Measurements from ENCODE around the gene STKLD1. TPM values are rescaled to one million over a fixed set of nuclear protein-coding genes. Genes with fewer than 3 reads are reported as not detected.
A peak's percentile ranks its signal among the peaks of the same experiment; 100 is the strongest.
"Not testable (repeated sequence)": the region's sequence is repeated elsewhere in the genome, so short reads cannot be mapped to it uniquely, and the experiment has no call there.

Gene STKLD1
- total and polyA plus RNA-seq, 4 donors, result 1.4 to 3.5 TPM; not detected in 2

DNA sequence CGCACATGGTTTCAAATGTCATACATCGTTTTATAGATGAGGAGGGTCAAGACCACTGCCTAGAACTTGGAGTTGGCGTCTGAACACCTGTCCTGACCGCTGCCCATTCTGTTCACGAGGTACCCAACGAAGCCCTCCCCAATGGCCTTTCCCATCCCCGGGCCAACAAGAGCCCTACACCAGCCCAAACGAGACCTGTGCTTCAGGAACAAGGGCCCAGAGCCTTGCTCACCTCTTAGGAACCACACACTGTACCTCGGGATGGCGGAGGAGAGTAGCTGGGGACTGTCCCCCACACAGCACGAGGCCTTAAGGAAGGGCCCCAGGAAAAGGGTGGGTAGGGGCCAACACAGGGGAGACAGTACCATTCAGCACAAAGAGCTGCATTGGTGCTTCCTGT is 43.2 kb upstream of the STKLD1 start:
- Histone ChIP-seq H3K4me3 (ENCODE audit: low read length in 2 of 2) (no peak overlapping the region), H3K9me3 (ENCODE audit: control insufficient read depth, low read length) (no peaks in the 10 kb centered on the region), H3K4me1 (ENCODE audit: control insufficient read depth in 1 of 2, insufficient read depth in 2 of 2, low read length in 2 of 2) (no peaks in the 10 kb centered on the region), H3K27me3 (ENCODE audit: control insufficient read depth in 1 of 2, insufficient read depth in 2 of 2, low read length in 1 of 2) (no peaks in the 10 kb centered on the region), H3K36me3 (ENCODE audit: control insufficient read depth in 1 of 2, insufficient read depth in 2 of 2, low read length in 1 of 2) (peaks cover 0 to 6% of the 10 kb centered on the region in 2 donors), H3K27ac (ENCODE audit: low read depth in 1 of 2, low read length in 2 of 2) (no peak overlapping the region)
- peak; percentile 22 to 45 for DNase-seq
- intact Hi-C loops (cut with DNase I), result no loop called here
- ATAC-seq (ENCODE audit: low FRiP score), result no peak
- 92 to 94% methylated on average over 11 of the region's 11 CpGs for WGBS, 2 donors

DNA sequence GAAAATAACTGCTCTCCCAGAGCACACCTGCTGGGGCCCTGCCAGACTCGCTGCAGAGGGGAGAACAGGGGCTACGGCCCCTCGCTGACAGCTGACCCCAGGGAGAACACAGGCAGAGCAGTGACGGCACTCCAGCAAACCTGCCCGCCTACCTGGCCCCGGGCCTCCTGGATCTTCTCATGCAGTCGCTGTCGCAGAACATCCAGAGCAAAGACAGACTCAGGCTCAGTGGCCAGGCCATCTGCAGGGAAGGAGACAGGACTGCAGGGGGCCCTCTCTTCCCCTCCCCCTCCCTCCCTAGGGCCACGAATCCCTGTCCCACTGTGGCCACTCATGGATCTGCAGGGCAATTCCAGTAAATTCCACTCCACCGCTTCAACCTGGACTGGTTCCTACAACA is 42.6 kb upstream of the STKLD1 start:
- H3K27me3 ChIP-seq (ENCODE audit: control insufficient read depth in 1 of 2, insufficient read depth in 2 of 2, low read length in 1 of 2), result no peaks in the 10 kb centered on the region
- H3K4me3 ChIP-seq (ENCODE audit: low read length in 2 of 2), result no peak overlapping the region
- H3K4me1 ChIP-seq (ENCODE audit: control insufficient read depth in 1 of 2, insufficient read depth in 2 of 2, low read length in 2 of 2), result no peaks in the 10 kb centered on the region
- intact Hi-C loops (cut with DNase I), result no loop called here
- H3K27ac ChIP-seq (ENCODE audit: low read depth in 1 of 2, low read length in 2 of 2), result no peak overlapping the region
- no peaks in the 10 kb centered on the region for H3K9me3 ChIP-seq (ENCODE audit: control insufficient read depth, low read length)
- WGBS, 2 donors, result 90 to 94% methylated on average over 10 of the region's 10 CpGs
- DNase-seq (peak; percentile 30 to 43), ATAC-seq (ENCODE audit: low FRiP score) (no peak)
- H3K36me3 ChIP-seq (ENCODE audit: control insufficient read depth in 1 of 2, insufficient read depth in 2 of 2, low read length in 1 of 2), result peaks cover 0 to 6% of the 10 kb centered on the region in 2 donors

DNA sequence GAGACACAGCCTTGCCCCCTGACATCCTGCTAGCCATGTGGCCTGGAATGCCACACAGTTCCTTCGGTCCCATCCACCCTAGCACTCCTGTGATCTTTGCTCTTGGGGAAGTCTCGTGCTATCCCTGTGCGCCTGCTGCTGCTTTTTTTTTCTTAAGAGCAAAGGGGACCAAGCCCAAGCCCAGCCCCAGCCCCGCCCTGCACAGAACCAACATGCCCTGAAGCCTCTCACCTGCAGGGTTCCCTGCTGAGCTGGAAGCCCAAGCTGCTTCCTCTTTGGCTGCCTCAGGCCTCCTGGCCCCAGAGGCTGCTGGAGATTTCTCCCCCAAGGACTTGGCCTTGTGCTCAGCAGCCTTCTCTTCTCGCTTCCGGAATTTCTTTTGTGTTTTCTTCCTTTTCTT is 42.0 kb upstream of the STKLD1 start:
- DNase-seq, result peak; percentile 34 to 38
- Histone ChIP-seq H3K27me3 (ENCODE audit: control insufficient read depth in 1 of 2, insufficient read depth in 2 of 2, low read length in 1 of 2) (no peaks in the 10 kb centered on the region), H3K4me3 (ENCODE audit: low read length in 2 of 2) (no peak overlapping the region), H3K36me3 (ENCODE audit: control insufficient read depth in 1 of 2, insufficient read depth in 2 of 2, low read length in 1 of 2) (peaks cover 0 to 6% of the 10 kb centered on the region in 2 donors), H3K4me1 (ENCODE audit: control insufficient read depth in 1 of 2, insufficient read depth in 2 of 2, low read length in 2 of 2) (no peaks in the 10 kb centered on the region), H3K27ac (ENCODE audit: low read depth in 1 of 2, low read length in 2 of 2) (no peak overlapping the region), H3K9me3 (ENCODE audit: control insufficient read depth, low read length) (no peaks in the 10 kb centered on the region)
- ATAC-seq (ENCODE audit: low FRiP score), result no peak
- intact Hi-C loops (cut with DNase I), result no loop called here
- WGBS, 2 donors, result 91 to 92% methylated on average over 6 of the region's 6 CpGs

DNA sequence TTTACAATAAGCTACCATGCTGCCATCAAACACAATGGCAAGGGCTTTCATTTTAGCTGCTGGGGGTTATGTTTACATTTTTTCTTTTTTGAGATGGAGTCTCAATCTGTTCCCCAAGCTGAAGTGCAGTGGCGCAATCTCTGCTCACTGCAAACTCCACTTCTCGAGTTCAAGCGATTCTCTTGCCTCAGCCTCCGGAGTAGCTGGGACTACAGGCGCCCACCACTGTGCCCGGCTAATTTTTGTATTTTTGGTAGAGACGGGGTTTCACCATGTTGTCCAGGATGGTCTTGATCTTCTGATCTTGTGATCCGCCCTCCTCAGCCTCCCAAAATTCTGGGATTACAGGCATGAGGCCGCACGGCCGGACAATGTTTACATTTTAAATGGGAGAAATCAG is 41.3 kb upstream of the STKLD1 start:
- H3K27ac ChIP-seq (ENCODE audit: low read depth in 1 of 2, low read length in 2 of 2); H3K27me3 ChIP-seq (ENCODE audit: control insufficient read depth in 1 of 2, insufficient read depth in 2 of 2, low read length in 1 of 2); H3K9me3 ChIP-seq (ENCODE audit: control insufficient read depth, low read length); H3K36me3 ChIP-seq (ENCODE audit: control insufficient read depth in 1 of 2, insufficient read depth in 2 of 2, low read length in 1 of 2); H3K4me1 ChIP-seq (ENCODE audit: control insufficient read depth in 1 of 2, insufficient read depth in 2 of 2, low read length in 2 of 2); ATAC-seq (ENCODE audit: low FRiP score): not testable (repeated sequence)
- intact Hi-C loops (cut with DNase I), result loop anchor here in 1 of 2 donors (5.0 kb wide), 1 partner anchor 42 kb away; the partner anchor contains the start of genes STKLD1 and SURF4
- H3K4me3 ChIP-seq (ENCODE audit: low read length in 2 of 2), result peak overlapping the region in 1 of 2 donors; percentile 72
- peak; percentile 17 to 26 for DNase-seq
- 83% methylated on average over 11 of the region's 11 CpGs for WGBS, 2 donors

DNA sequence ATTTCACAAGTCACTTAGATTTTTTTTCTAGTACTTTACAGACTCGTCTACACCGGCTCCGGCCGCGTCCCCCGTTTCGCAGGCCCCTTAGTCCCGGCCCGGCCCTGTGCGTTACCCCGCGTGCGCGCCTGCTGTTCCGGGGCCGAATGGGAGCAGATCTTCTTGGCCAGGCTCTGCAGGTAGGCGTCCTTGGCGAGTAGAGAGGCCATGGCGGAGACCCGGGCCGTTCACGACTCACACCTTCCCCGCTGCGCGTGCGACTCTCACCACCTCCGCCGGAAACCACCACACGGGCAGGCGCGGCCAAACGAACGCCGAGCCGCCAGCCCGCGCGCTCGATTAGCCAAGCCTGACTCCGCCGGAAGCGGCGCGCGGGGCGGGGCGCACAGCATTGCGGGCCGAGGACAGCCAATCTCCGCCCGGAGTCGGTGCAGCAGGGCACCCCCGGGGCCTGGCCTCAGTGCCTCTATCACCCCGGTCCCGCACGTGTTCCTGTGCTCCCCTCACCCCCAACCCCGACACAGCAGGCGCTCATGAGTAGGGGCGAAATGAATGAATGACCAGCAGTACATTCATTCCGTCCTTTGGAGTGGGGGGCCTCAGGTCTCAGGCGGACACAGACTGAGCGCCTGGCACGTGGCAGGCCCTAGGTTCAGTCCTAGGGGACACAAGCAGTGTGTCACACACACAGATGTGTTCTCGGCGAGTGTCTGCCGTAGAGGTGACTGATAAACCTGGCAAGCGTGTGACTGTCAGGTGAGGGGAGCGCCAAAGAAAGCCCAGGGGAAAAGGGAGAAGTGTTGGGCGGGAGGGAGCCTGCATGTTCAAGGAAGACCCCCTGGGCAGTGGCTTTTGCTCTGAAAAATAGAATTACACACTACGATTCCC is 40.0 kb upstream of the STKLD1 start, which contains the start of gene SURF6:
TSS of gene SURF6 (minus strand) at position 265 of the 888 bp plus-strand sequence. CDS start at position 209, 56 bp downstream.
- 1 to 3% methylated on average over 65 to 70 of the region's 70 CpGs for WGBS, 2 donors
- peaks cover 0 to 5% of the 10 kb centered on the region in 2 donors for H3K36me3 ChIP-seq (ENCODE audit: control insufficient read depth in 1 of 2, insufficient read depth in 2 of 2, low read length in 1 of 2)
- intact Hi-C loops (cut with DNase I), result loop anchor here in 1 of 2 donors (5.0 kb wide), 1 partner anchor 41 kb away; the partner anchor contains the start of genes STKLD1 and SURF4
- DNase-seq (peak; percentile 94 to 98), ATAC-seq (ENCODE audit: low FRiP score) (peak; percentile 93)
- H3K27me3 ChIP-seq (ENCODE audit: control insufficient read depth in 1 of 2, insufficient read depth in 2 of 2, low read length in 1 of 2), result no peaks in the 10 kb centered on the region
- H3K9me3 ChIP-seq (ENCODE audit: control insufficient read depth, low read length), result no peaks in the 10 kb centered on the region
- H3K4me1 ChIP-seq (ENCODE audit: control insufficient read depth in 1 of 2, insufficient read depth in 2 of 2, low read length in 2 of 2), result no peaks in the 10 kb centered on the region
- H3K4me3 ChIP-seq (ENCODE audit: low read length in 2 of 2), result peak within 1 kb of the TSS; percentile 51 to 72
- peak within 1 kb of the TSS in 1 of 2 donors; percentile 31 for H3K27ac ChIP-seq (ENCODE audit: low read depth in 1 of 2, low read length in 2 of 2)

DNA sequence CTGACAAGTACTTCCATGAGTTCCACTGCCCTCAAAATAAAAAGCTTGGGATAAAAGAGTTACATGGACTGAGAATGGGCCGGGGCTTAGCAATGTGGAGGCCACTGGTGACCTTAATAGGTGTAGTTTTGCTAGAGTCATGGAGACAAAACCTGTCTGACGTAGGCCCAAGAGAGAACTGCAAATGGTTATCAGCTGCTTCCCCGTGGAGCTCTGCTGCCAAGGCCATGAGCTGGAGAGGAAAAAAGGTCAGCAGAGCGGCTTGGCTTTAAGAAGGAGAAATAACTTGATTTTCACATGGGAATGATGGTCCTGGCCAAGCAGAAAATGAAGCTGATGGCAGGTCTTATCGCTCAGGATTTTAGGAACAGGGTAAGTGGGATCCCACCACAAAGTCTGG is 36.5 kb upstream of the STKLD1 start:
- Histone ChIP-seq H3K27ac (ENCODE audit: low read depth in 1 of 2, low read length in 2 of 2) (no peak overlapping the region), H3K9me3 (ENCODE audit: control insufficient read depth, low read length) (no peaks in the 10 kb centered on the region), H3K4me1 (ENCODE audit: control insufficient read depth in 1 of 2, insufficient read depth in 2 of 2, low read length in 2 of 2) (no peaks in the 10 kb centered on the region), H3K4me3 (ENCODE audit: low read length in 2 of 2) (no peak overlapping the region), H3K36me3 (ENCODE audit: control insufficient read depth in 1 of 2, insufficient read depth in 2 of 2, low read length in 1 of 2) (no peaks in the 10 kb centered on the region), H3K27me3 (ENCODE audit: control insufficient read depth in 1 of 2, insufficient read depth in 2 of 2, low read length in 1 of 2) (no peaks in the 10 kb centered on the region)
- DNase-seq (no peak), ATAC-seq (ENCODE audit: low FRiP score) (no peak)
- WGBS, 2 donors, result 76 to 78% methylated on average over 5 of the region's 5 CpGs
- intact Hi-C loops (cut with DNase I), result loop anchor here in 1 of 2 donors (5.0 to 10.0 kb wide), 2 partner anchors 38 to 675 kb away; partner anchors contain the start of genes STKLD1 and SURF4

DNA sequence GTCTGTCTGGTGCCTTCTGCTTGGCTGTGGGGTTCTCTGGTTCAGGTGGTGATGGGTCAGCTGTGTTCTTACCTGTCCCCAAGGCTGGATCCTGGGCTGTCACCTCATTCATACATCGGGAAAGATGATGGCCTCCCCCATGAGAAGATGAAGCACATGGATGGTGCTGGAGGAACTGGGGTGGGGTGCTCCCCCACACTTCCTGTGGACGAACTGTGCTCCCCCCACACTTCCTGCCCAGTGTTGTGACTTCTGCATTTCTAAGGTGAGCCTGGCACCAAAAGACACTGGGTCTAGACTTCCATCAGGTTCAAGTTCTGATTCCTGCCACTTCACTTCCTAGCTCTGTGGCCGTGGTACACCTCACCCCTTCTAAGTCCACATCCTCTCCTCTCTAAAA is 35.9 kb upstream of the STKLD1 start:
- ATAC-seq (ENCODE audit: low FRiP score) (no peak), DNase-seq (peak in 1 of 2 donors; percentile 20)
- H3K9me3 ChIP-seq (ENCODE audit: control insufficient read depth, low read length), result no peaks in the 10 kb centered on the region
- intact Hi-C loops (cut with DNase I), result loop anchor here in 1 of 2 donors (10.0 kb wide), 1 partner anchor 675 kb away; no protein-coding TSS in a partner anchor
- WGBS, 2 donors, result 82 to 86% methylated on average over 3 of the region's 3 CpGs
- no peak overlapping the region for H3K4me3 ChIP-seq (ENCODE audit: low read length in 2 of 2)
- H3K4me1 ChIP-seq (ENCODE audit: control insufficient read depth in 1 of 2, insufficient read depth in 2 of 2, low read length in 2 of 2), result no peaks in the 10 kb centered on the region
- H3K36me3 ChIP-seq (ENCODE audit: control insufficient read depth in 1 of 2, insufficient read depth in 2 of 2, low read length in 1 of 2), result no peaks in the 10 kb centered on the region
- H3K27me3 ChIP-seq (ENCODE audit: control insufficient read depth in 1 of 2, insufficient read depth in 2 of 2, low read length in 1 of 2), result no peaks in the 10 kb centered on the region
- no peak overlapping the region for H3K27ac ChIP-seq (ENCODE audit: low read depth in 1 of 2, low read length in 2 of 2)

DNA sequence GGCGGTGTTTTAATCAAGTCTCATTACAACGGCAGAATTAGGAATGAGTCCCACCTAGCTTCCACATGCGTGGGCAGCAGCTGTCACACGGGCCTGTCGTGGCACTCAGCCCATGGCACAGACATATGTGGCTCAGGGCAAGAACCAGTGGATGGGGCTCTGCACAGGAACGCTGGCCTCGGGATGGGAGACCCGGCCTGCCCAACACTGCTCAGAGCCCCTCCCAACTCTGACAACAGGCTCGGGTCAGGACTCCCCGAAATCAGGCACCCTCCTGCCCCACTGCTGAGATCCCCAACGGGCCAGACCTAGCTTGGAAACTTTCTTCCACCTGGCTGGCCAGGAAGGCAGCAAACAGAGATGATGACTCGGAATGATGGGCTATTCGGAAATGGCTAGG is 35.2 kb upstream of the STKLD1 start:
- ATAC-seq (ENCODE audit: low FRiP score) (no peak), DNase-seq (no peak)
- H3K4me3 ChIP-seq (ENCODE audit: low read length in 2 of 2), result no peak overlapping the region
- H3K27me3 ChIP-seq (ENCODE audit: control insufficient read depth in 1 of 2, insufficient read depth in 2 of 2, low read length in 1 of 2), result no peaks in the 10 kb centered on the region
- WGBS, 2 donors, result 79 to 83% methylated on average over 13 of the region's 13 CpGs
- H3K36me3 ChIP-seq (ENCODE audit: control insufficient read depth in 1 of 2, insufficient read depth in 2 of 2, low read length in 1 of 2), result no peaks in the 10 kb centered on the region
- no peak overlapping the region for H3K27ac ChIP-seq (ENCODE audit: low read depth in 1 of 2, low read length in 2 of 2)
- no peaks in the 10 kb centered on the region for H3K4me1 ChIP-seq (ENCODE audit: control insufficient read depth in 1 of 2, insufficient read depth in 2 of 2, low read length in 2 of 2)
- intact Hi-C loops (cut with DNase I), result loop anchor here in 1 of 2 donors (10.0 kb wide), 1 partner anchor 674 kb away; no protein-coding TSS in a partner anchor
- no peaks in the 10 kb centered on the region for H3K9me3 ChIP-seq (ENCODE audit: control insufficient read depth, low read length)

Measured in aorta (tissue), 5 donors.